Thoracic aorta (tissue), 2 donors: ENCODE data around the gene IL32. TPM values are rescaled to one million over a fixed set of nuclear protein-coding genes. Genes with fewer than 3 reads are reported as not detected.

Experiments
- ATAC-seq: fragments of 150-250 bp; one replicate; pipeline ENCODE4 v1.8.0; 2017; ENCODE audit warnings: low read depth; ENCODE audit not compliant: insufficient number of reproducible peaks, low FRiP score
- DNase-seq: peaks from one replicate; pipeline ENCODE4 v3.0.0-alpha.2; 2020; ENCODE audit warnings: low spot score
- H3K27ac ChIP-seq, 2 donors: fragments of 200-600 bp; sonication (generic); 1 replicate in 1 of 2; 2 replicates in 1 of 2; pipeline ENCODE4 v1.5.1; 2016; ENCODE audit warnings: mild to moderate bottlenecking in 2 of 2, moderate library complexity in 2 of 2
- H3K27me3 ChIP-seq: fragments of 200-600 bp; sonication (generic); replicated peaks from 2 replicates; pipeline ENCODE4 v1.6.0; 2016; ENCODE audit warnings: mild to moderate bottlenecking; ENCODE audit not compliant: insufficient read depth
- H3K36me3 ChIP-seq: fragments of 200-600 bp; sonication (generic); one replicate; pipeline ENCODE4 v1.5.1; 2016
- H3K4me1 ChIP-seq, 2 donors: fragments of 200-600 bp; sonication (generic); 1 replicate in 1 of 2; 2 replicates in 1 of 2; pipeline versions ENCODE4 v1.5.1 to v1.6.0; 2016; ENCODE audit warnings: low read depth in 2 of 2, mild to moderate bottlenecking in 1 of 2; ENCODE audit not compliant: control insufficient read depth in 1 of 2
- H3K4me3 ChIP-seq: fragments of 200-600 bp; sonication (generic); 2 replicates; pipeline ENCODE4 v1.5.1; 2016; ENCODE audit warnings: mild to moderate bottlenecking
- H3K9me3 ChIP-seq: fragments of 200-600 bp; sonication (generic); 2 replicates; pipeline ENCODE4 v1.5.1; 2016
- total RNA-seq, 2 donors: library from RNA; depleted of rRNA; stranded (reverse); fragments of >200 nt; gene quantifications; one replicate each; pipeline versions ENCODE4 v1.1.0 to v1.2.3, GENCODE V29; 2016
- TF ChIP-seq, protein P1 (sequence below): fragments of 200-600 bp; sonication (generic); IDR thresholded peaks from one replicate; pipeline ENCODE4 v1.5.1; 2019; ENCODE audit warnings: antibody characterized with exemption

The IL32 gene
- total RNA-seq, 2 donors from 2014 or later: 42.4 to 55.4 TPM

DNA sequence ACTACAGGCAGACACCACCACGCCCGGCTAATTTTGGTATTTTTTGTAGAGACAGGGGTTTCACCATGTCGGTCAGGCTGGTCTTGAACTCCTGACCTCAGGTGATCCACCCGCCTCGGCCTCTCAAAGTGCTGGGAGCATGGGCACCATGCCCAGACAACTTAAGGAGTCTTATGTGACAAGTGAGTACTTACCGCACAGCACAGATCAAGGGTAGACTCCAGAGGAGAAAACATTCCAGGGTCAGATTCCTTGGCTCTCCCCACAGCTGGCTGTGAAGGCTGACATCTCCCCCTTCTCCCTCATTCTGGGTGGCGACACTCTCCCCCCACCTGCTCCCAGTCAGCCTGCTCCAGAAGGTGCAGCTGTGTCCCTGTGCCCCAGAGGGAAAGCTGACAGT is 23.0 kb downstream of the IL32 start:
- H3K27ac ChIP-seq: no peak overlapping the region
- no peak for ATAC-seq
- no peak for DNase-seq

DNA sequence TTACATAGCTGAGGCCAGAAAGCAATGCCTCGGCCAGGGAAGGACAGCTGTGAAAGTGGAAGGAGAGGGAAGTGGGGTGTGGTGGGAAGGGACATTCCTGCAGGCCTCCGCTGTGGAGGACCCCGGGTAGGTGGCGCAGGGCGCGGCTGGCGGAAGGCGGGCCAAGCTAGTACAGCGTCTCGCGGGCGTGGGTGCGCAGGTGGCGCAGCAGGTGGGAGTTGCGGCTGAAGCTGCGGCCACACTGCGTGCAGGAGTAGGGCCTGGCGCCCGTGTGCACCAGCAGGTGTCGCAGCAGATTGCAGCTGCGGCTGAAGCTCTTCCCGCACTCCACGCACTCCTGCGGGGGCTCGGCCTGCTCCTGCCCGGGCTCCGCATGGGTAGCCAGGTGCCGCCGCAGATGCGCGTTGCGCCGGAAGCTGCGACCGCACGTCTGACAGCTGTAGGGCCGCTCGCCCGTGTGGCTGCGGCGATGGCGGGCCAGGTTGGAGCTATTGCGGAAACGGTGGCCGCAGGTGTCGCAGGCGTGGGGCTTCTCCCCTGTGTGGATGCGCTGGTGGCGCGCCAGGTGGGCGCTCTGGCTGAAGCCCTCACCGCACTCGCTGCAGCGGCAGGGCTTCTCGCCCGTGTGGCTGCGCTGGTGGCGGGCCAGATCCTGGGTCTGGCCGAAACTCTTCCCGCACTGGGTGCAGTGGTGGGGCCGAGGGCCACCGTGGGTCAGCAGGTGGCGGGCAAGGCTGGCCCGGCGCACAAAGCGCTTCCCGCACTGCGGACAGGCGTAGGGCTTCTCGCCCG is 23.7 kb downstream of the IL32 start:
- no peak for ATAC-seq
- TF ChIP-seq, protein P1, sequence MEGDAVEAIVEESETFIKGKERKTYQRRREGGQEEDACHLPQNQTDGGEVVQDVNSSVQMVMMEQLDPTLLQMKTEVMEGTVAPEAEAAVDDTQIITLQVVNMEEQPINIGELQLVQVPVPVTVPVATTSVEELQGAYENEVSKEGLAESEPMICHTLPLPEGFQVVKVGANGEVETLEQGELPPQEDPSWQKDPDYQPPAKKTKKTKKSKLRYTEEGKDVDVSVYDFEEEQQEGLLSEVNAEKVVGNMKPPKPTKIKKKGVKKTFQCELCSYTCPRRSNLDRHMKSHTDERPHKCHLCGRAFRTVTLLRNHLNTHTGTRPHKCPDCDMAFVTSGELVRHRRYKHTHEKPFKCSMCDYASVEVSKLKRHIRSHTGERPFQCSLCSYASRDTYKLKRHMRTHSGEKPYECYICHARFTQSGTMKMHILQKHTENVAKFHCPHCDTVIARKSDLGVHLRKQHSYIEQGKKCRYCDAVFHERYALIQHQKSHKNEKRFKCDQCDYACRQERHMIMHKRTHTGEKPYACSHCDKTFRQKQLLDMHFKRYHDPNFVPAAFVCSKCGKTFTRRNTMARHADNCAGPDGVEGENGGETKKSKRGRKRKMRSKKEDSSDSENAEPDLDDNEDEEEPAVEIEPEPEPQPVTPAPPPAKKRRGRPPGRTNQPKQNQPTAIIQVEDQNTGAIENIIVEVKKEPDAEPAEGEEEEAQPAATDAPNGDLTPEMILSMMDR: no peak

More for the DNA sequence above, 23.0 kb downstream of the IL32 start:
- H3K27me3 ChIP-seq: no peaks in the 10 kb centered on the region
- peaks cover 0 to 5% of the 10 kb centered on the region in 2 donors for H3K4me1 ChIP-seq
- no peak overlapping the region for H3K4me3 ChIP-seq
- no peaks in the 10 kb centered on the region for H3K9me3 ChIP-seq
- TF ChIP-seq, protein P1: no peak
- H3K36me3 ChIP-seq: no peaks in the 10 kb centered on the region

DNA sequence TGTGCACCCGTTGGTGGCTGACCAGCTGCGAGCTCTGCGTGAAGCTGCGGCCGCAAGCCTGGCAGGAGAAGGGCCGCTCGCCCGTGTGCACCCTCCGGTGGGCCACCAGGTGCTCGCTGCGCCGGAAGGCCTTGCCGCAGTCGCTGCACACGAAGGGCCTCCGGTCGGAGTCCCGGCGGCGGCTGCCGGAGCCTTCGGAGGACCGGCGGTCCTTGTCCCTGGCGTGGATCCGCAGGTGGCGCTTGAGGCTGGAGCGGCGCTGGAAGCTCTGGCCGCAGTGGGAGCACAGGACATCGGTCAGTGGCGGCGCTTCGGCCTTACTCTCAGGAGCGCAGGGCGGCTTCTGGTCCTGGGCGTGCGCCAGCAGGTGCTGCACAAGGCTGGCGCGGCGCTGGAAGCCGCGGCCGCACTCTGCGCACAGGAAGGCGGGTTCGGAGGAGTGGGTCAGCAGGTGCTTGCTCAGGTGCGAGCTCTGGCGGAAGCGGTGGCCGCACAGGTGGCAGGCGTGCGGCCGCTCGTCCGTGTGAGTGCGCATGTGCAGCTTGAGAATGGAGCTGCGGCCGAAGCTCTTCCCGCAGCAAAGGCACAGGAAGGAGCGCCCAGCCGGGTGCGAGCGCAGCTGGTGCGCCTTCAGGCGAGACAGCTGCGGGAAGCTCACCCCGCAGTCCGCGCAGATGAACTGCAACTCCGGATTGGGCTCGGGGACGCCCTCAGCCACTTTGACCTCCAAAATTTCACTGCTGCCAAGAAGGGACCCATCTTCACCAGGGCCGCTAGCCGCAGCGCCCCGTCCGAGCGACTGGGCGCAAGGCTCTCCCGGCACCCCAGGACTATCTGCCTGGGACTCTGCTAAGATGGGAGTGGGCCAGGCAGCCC is 24.5 kb downstream of the IL32 start:
- ATAC-seq: no peak
- DNase-seq: no peak
- TF ChIP-seq, protein P1: no peak
- H3K4me1 ChIP-seq: peaks cover 0 to 5% of the 10 kb centered on the region in 2 donors
- no peak overlapping the region for H3K27ac ChIP-seq
- H3K36me3 ChIP-seq: no peaks in the 10 kb centered on the region
- no peak overlapping the region for H3K4me3 ChIP-seq
- no peaks in the 10 kb centered on the region for H3K27me3 ChIP-seq
- H3K9me3 ChIP-seq: no peaks in the 10 kb centered on the region

More for the DNA sequence above, 23.7 kb downstream of the IL32 start:
- DNase-seq: no peak
- Histone ChIP-seq H3K27ac (no peak overlapping the region), H3K27me3 (no peaks in the 10 kb centered on the region), H3K9me3 (no peaks in the 10 kb centered on the region), H3K4me3 (no peak overlapping the region), H3K36me3 (no peaks in the 10 kb centered on the region), H3K4me1 (peaks cover 0 to 5% of the 10 kb centered on the region in 2 donors)

DNA sequence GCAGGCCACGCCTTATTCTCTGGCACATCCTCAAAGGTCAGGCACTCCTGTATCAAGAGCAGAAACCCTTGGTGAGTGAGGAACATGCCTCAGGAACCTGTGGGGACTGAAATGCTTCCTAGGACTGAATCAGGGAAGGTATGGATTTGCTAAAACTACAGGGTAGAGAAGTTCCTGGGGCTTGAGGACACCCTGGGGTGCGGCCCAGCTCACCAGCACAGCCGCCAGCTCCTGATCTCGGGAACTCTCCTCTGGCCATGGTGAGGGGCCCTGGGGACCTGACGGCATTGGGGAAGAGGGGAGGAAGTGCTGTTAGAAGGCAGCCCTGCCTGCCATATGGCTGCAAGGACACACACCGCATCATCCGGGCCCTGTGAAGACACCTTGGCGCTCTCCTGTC is 26.1 kb downstream of the IL32 start:
- no peaks in the 10 kb centered on the region for H3K9me3 ChIP-seq
- H3K27ac ChIP-seq: no peak overlapping the region
- ATAC-seq: no peak
- H3K36me3 ChIP-seq: no peaks in the 10 kb centered on the region
- TF ChIP-seq, protein P1: no peak
- H3K27me3 ChIP-seq: no peaks in the 10 kb centered on the region
- H3K4me3 ChIP-seq: no peak overlapping the region
- DNase-seq: no peak
- H3K4me1 ChIP-seq: peaks cover 0 to 5% of the 10 kb centered on the region in 2 donors

DNA sequence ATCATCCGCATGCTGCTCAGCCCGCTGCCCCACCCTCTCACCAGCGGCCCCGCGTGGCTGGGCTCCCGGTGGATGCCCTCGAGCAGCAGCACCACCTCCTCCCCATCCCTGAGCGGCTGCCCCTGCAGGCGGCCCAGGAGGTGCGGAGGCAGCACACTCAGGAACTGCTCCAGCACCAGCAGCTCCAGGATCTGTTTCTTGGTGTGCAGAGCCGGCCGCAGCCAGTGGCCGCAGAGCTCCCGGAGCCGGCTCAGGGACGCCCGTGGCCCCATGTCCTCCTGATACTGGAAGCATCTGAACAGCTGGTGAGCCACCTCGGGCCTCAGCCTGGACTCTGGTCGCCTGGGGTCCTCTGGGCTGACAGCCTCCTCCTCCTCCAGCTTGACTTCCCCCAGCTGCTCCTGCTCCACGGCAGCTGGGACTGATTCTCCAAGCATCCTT is 27.1 kb downstream of the IL32 start:
- Histone ChIP-seq H3K27me3 (no peaks in the 10 kb centered on the region), H3K27ac (no peak overlapping the region), H3K36me3 (no peaks in the 10 kb centered on the region), H3K4me3 (no peak overlapping the region), H3K9me3 (no peaks in the 10 kb centered on the region), H3K4me1 (peaks cover 0 to under 1% of the 10 kb centered on the region in 2 donors)
- DNase-seq (no peak), ATAC-seq (no peak)
- TF ChIP-seq, protein P1: no peak
